Cardiac muscle cell (in vitro differentiated cells and primary cell): Measurements from ENCODE around the gene SUCLA2. TPM values are rescaled to one million over a fixed set of nuclear protein-coding genes. Genes with fewer than 3 reads are reported as not detected.

Experiments
- DNase-seq, 2 donors: peaks; one replicate each; pipeline versions ENCODE4 v3.0.0 to v3.0.0-alpha.2; 2010 to 2017; ENCODE audit warnings: low read depth in 1 of 2, low spot score in 1 of 2
- H3K27ac ChIP-seq: fragments of 200-600 bp; sonication (generic); 2 replicates; pipeline ENCODE4 v1.5.1; 2016
- H3K27me3 ChIP-seq: fragments of 200-600 bp; sonication (generic); 2 replicates; pipeline ENCODE4 v1.6.0; 2016; ENCODE audit warnings: control low read depth
- H3K36me3 ChIP-seq: fragments of 200-600 bp; sonication (generic); 2 replicates; pipeline ENCODE4 v1.5.1; 2016; ENCODE audit warnings: control low read depth
- H3K4me1 ChIP-seq: fragments of 200-600 bp; sonication (generic); 2 replicates; pipeline ENCODE4 v1.8.1; 2017; ENCODE audit warnings: low read depth, mild to moderate bottlenecking, mixed run types
- H3K4me3 ChIP-seq: fragments of 200-600 bp; sonication (generic); 2 replicates; pipeline ENCODE4 v1.5.1; 2016; ENCODE audit warnings: mild to moderate bottlenecking
- H3K9me3 ChIP-seq: fragments of 200-600 bp; sonication (generic); 2 replicates; pipeline ENCODE4 v1.5.1; 2017; ENCODE audit warnings: low read depth, mild to moderate bottlenecking, control low read depth
- polyA plus RNA-seq: library from polyadenylated mRNA; unstranded; fragments of >200 nt; fragmentation: Nextera tagmentation; extraction: Ambion mirVana; gene quantifications from 2 replicates; pipeline ENCODE4 v1.2.1, GENCODE V29; 2016
- total RNA-seq: library from RNA; depleted of rRNA; stranded (reverse); fragments of >200 nt; gene quantifications from 2 replicates; pipeline ENCODE4 v1.2.3, GENCODE V29; 2016
- TF ChIP-seq, protein P1 (sequence below): IDR thresholded peaks from 2 replicates; pipeline ENCODE4 v1.5.1; 2012; ENCODE audit warnings: low read depth, mild to moderate bottlenecking, low read length

The SUCLA2 gene
- total and polyA plus RNA-seq, 2 experiments from 2014 or later: 58.9 to 161 TPM

DNA sequence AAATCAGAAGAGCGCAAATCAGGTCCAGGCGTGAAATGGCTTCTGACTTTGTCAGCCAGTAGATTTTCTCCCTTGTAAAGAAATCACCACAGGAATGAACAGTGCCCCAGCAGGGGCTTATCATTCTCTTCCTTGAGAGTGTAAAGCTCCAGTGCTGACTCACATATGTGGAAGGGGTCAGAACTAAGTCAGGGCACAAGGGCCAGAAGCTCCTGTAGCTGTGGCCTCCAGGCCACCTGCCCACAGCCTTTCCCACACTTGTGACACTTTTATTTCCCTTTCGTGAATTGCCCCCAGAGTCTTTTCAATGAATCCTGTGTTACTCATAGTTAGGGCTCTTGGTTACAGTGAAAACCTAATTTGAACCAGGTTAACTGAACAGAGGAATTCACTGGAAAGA, 99.6 kb downstream of the SUCLA2 start:
- DNase-seq: peak; percentile 5 to 42
- Histone ChIP-seq H3K4me3 (no peak overlapping the region), H3K36me3 (no peaks in the 10 kb centered on the region), H3K27me3 (no peaks in the 10 kb centered on the region), H3K9me3 (no peaks in the 10 kb centered on the region), H3K4me1 (no peaks in the 10 kb centered on the region), H3K27ac (no peak overlapping the region)
- TF ChIP-seq, protein P1, sequence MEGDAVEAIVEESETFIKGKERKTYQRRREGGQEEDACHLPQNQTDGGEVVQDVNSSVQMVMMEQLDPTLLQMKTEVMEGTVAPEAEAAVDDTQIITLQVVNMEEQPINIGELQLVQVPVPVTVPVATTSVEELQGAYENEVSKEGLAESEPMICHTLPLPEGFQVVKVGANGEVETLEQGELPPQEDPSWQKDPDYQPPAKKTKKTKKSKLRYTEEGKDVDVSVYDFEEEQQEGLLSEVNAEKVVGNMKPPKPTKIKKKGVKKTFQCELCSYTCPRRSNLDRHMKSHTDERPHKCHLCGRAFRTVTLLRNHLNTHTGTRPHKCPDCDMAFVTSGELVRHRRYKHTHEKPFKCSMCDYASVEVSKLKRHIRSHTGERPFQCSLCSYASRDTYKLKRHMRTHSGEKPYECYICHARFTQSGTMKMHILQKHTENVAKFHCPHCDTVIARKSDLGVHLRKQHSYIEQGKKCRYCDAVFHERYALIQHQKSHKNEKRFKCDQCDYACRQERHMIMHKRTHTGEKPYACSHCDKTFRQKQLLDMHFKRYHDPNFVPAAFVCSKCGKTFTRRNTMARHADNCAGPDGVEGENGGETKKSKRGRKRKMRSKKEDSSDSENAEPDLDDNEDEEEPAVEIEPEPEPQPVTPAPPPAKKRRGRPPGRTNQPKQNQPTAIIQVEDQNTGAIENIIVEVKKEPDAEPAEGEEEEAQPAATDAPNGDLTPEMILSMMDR: no peak

DNA sequence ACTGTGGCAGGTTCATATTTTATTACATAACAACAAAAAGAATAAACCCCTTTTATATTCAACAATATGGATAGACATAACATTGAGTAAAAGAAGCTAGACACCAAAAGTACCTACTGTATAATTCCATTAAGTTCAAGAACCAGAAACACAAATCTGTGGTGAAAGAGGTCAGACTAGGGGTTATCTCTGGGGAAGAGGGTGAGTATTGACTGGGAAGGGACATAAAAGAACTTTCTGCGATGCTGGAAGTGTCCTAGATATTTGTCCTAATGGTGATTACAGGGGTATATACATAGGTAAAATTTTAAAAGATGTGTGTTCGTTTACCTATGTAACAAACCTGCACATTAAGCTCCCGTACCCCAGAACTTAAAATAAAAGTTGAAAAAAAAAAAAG, 103.0 kb downstream of the SUCLA2 start:
- Histone ChIP-seq H3K9me3 (no peaks in the 10 kb centered on the region), H3K4me1 (no peaks in the 10 kb centered on the region), H3K36me3 (no peaks in the 10 kb centered on the region), H3K27me3 (no peaks in the 10 kb centered on the region), H3K27ac (no peak overlapping the region), H3K4me3 (no peak overlapping the region)
- DNase-seq: no peak
- TF ChIP-seq, protein P1: no peak

DNA sequence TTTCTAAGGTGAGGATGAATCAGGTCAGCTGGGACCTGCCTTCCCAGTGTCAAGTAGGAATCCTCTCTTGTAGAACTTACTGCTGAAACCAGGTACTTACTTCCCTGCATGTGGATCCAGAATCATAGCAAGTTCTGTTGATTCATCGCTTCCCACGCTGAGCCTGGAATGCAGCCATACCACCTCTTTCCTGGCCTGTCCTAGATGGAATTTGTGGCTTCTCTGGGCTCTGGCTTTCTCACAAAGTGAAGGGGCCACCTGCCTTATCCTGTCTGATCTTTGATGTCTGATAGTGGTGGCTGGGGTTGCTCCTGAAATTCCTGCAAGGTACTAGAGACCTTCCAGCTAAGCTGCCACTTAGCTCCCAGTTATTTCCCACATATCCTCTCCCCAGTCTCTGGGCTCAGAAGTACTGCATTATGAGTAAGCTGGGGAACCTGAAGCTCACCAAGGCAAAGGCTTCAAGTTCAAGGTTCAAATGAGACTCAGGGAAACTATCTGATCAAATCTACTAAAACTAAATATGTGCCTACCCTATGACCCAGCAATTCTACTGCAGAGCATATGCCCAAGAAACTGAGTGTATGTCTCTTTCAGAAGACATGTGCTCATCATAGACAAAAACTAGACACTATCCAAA, 103.5 kb downstream of the SUCLA2 start:
- Histone ChIP-seq H3K4me1 (no peaks in the 10 kb centered on the region), H3K36me3 (no peaks in the 10 kb centered on the region), H3K9me3 (no peaks in the 10 kb centered on the region), H3K27ac (no peak overlapping the region), H3K4me3 (no peak overlapping the region), H3K27me3 (no peaks in the 10 kb centered on the region)
- peak in 1 of 2 donors; percentile 57 for DNase-seq
- TF ChIP-seq, protein P1: no peak

DNA sequence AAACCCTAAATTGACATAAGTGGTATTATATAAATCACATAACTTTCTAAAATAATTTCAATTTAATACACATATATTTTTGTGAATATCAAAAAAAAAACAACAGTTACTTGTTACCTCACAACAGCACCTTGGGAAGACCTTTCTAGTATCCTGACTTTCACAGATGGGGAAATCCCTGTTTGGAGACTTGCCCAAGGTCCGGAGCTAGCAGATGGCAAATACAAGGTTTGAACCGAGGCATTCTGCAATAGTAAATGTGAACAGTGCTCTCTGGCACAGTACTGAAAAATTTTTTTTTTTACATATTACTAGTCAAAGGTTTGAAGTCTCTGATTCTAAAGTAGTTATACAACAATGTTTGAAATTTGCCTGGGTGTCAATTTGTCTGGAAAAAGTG, 104.5 kb downstream of the SUCLA2 start:
- Histone ChIP-seq H3K9me3 (no peaks in the 10 kb centered on the region), H3K27me3 (no peaks in the 10 kb centered on the region), H3K27ac (no peak overlapping the region), H3K36me3 (no peaks in the 10 kb centered on the region), H3K4me3 (no peak overlapping the region), H3K4me1 (no peaks in the 10 kb centered on the region)
- TF ChIP-seq, protein P1: no peak
- no peak for DNase-seq

DNA sequence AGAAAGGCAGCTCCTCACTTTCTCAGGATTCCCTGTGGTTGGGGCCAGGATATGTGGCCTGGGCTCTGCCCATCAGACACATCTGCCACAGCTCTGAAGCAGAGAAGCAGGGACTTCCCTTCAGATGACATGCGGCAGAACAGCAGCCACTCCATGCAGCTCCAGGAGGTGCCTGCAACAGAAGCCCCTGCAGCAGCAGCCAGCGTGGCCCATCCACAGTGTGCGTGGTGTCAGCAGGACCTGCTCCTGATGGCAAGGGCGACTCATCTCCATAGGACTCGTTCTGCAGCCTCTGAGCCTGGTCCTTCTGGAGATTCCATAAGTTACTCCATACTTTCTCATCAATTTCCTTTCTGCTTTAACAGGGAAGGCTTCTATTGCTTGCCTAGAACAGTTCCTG, 105.0 kb downstream of the SUCLA2 start:
- Histone ChIP-seq H3K27ac (no peak overlapping the region), H3K4me1 (no peaks in the 10 kb centered on the region), H3K36me3 (no peaks in the 10 kb centered on the region), H3K4me3 (no peak overlapping the region), H3K9me3 (no peaks in the 10 kb centered on the region), H3K27me3 (no peaks in the 10 kb centered on the region)
- TF ChIP-seq, protein P1: no peak
- no peak for DNase-seq
